Testis (tissue), 3 donors: ENCODE results near the gene FGF11. TPM values are rescaled to one million over a fixed set of nuclear protein-coding genes. Genes with fewer than 3 reads are reported as not detected.

Source experiments
- DNase-seq: peaks from one replicate; pipeline ENCODE4 v3.0.0-alpha.2; 2019
- H3K27ac ChIP-seq, 2 donors: fragments of 200-600 bp; sonication (generic); one replicate each; pipeline ENCODE4 v1.5.1; 2019
- H3K27me3 ChIP-seq: fragments of 200-600 bp; sonication (generic); one replicate; pipeline ENCODE4 v1.5.1; 2019
- H3K36me3 ChIP-seq: fragments of 200-600 bp; sonication (generic); one replicate; pipeline ENCODE4 v1.5.1; 2017; ENCODE audit warnings: low read depth; ENCODE audit errors: missing control alignments
- H3K4me1 ChIP-seq: fragments of 200-600 bp; sonication (generic); one replicate; pipeline ENCODE4 v1.5.1; 2019
- H3K4me3 ChIP-seq, 2 donors: fragments of 200-600 bp; sonication (generic); one replicate each; pipeline ENCODE4 v1.5.1; 2017 to 2019
- H3K9me3 ChIP-seq: fragments of 200-600 bp; sonication (generic); one replicate; pipeline ENCODE4 v1.5.1; 2017
- POLR2A ChIP-seq: fragments of 450-650 bp; IDR thresholded peaks from one replicate; pipeline ENCODE4 v1.6.1; 2017; ENCODE audit warnings: antibody characterized with exemption, mild to moderate bottlenecking, moderate library complexity
- WGBS, 2 donors: methylation state at CpG; one replicate each; pipeline ENCODE4 v1.1.5; 2018; 5-methylcytosine and 5-hydroxymethylcytosine counted together
- intact Hi-C: fragments of 100-400 bp; cut with DNase I; formaldehyde crosslinking; loops from one replicate; pipeline ENCODE4 v1.15.1; 2023; ENCODE audit warnings: low total_unique reads
- polyA plus RNA-seq: library from polyadenylated mRNA; stranded (reverse); fragments of 350-450 nt; fragmentation: Illumina TruSeq; extraction: RNeasy Lipid Tissue Mini Kit (QIAGEN cat#74804); gene quantifications from one replicate; pipeline ENCODE4 v1.2.3, GENCODE V29; 2014; ENCODE audit warnings: low read depth, low replicate concordance; ENCODE audit not compliant: insufficient read depth
- total RNA-seq, 2 donors: library from RNA; depleted of rRNA; stranded (reverse); fragments of >200 nt; gene quantifications; one replicate each; pipeline ENCODE4 v1.2.3, GENCODE V29; 2016
- TF ChIP-seq, protein P1 (sequence below), 3 experiments: fragments of 450-650 bp in 2 of 3; fragments of 200-600 bp in 1 of 3; sonication (generic) in 1 of 3; IDR thresholded peaks; one replicate each; pipeline ENCODE4 v1.5.1; 2016 to 2019; ENCODE audit warnings: antibody characterized with exemption in 3 of 3, mild to moderate bottlenecking in 2 of 3, moderate library complexity in 1 of 3

The FGF11 gene
- total and polyA plus RNA-seq, 3 donors from 2014 or later: 3.2 to 4.6 (median 4.2) TPM

GRCh38 chr17:7425316-7425715, 14.0 kb upstream of the FGF11 start, which contains the start of gene SPEM2:
SPEM2 (plus strand) TSS chr17:7425616; CDS start chr17:7425689, 73 bp downstream.
- WGBS, 2 donors: 84 to 91% methylated on average over 7 of the region's 7 CpGs
- DNase-seq: no peak
- Histone ChIP-seq H3K9me3 (no peaks in the 10 kb centered on the region), H3K4me3 (no peak within 1 kb of the TSS), H3K36me3 (no peaks in the 10 kb centered on the region), H3K27ac (no peak within 1 kb of the TSS), H3K27me3 (no peaks in the 10 kb centered on the region), H3K4me1 (no peaks in the 10 kb centered on the region)
- TF ChIP-seq, protein P1, sequence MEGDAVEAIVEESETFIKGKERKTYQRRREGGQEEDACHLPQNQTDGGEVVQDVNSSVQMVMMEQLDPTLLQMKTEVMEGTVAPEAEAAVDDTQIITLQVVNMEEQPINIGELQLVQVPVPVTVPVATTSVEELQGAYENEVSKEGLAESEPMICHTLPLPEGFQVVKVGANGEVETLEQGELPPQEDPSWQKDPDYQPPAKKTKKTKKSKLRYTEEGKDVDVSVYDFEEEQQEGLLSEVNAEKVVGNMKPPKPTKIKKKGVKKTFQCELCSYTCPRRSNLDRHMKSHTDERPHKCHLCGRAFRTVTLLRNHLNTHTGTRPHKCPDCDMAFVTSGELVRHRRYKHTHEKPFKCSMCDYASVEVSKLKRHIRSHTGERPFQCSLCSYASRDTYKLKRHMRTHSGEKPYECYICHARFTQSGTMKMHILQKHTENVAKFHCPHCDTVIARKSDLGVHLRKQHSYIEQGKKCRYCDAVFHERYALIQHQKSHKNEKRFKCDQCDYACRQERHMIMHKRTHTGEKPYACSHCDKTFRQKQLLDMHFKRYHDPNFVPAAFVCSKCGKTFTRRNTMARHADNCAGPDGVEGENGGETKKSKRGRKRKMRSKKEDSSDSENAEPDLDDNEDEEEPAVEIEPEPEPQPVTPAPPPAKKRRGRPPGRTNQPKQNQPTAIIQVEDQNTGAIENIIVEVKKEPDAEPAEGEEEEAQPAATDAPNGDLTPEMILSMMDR (IDR thresholded peaks at IDR 0.05): no peak
- no peak for TF ChIP-seq POLR2A
- intact Hi-C loops: no loop called here

- TF ChIP-seq, protein P1 (IDR thresholded peaks at IDR 0.05): no peak
- TF ChIP-seq POLR2A: no peak
- DNase-seq: no peak
- intact Hi-C loops: no loop called here
- H3K4me1 ChIP-seq: no peaks in the 10 kb centered on the region
- H3K27me3 ChIP-seq: no peaks in the 10 kb centered on the region
- 89 to 92% methylated on average over 5 to 8 of the region's 8 CpGs for WGBS, 2 donors
- H3K4me3 ChIP-seq: no peak overlapping the region
- H3K36me3 ChIP-seq: no peaks in the 10 kb centered on the region
- H3K9me3 ChIP-seq: no peaks in the 10 kb centered on the region
- H3K27ac ChIP-seq: no peak overlapping the region
Observed at GRCh38 chr17:7425756-7426155, 13.6 kb upstream of the FGF11 start.

DNA sequence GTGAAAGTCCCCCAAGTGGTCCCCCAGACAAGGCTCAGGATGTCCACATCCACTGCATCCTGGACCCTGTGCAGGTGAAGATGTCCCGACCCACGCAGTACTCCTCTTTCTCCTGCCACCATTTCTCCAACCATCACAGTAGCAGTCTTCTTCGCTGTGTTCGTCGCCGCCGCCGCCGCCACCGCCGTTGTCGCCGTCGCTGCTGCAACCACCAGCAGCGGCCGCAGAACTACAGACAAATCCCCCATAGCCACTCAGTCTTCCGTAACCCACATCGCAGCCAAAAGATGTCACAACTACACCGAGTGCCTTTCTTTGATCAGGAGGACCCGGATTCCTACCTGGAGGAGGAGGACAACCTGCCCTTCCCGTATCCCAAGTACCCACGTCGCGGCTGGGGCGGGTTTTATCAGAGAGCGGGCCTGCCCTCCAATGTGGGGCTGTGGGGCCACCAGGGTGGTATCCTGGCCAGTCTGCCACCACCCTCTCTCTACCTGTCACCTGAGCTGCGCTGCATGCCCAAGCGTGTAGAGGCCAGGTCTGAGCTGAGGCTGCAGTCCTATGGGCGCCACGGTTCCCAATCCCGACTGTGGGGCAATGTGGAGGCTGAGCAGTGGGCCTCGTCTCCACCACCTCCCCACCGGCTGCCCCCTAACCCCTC, 13.0 kb upstream of the FGF11 start:
- 93 to 94% methylated on average over 28 to 33 of the region's 33 CpGs for WGBS, 2 donors

GRCh38 chr17:7426896-7427489, 12.3 kb upstream of the FGF11 start:
- intact Hi-C loops: no loop called here
- WGBS, 2 donors: 95 to 97% methylated on average over 18 to 29 of the region's 29 CpGs
- Histone ChIP-seq H3K36me3 (no peaks in the 10 kb centered on the region), H3K4me1 (no peaks in the 10 kb centered on the region), H3K27ac (no peak overlapping the region), H3K4me3 (no peak overlapping the region), H3K9me3 (no peaks in the 10 kb centered on the region), H3K27me3 (no peaks in the 10 kb centered on the region)
- TF ChIP-seq, protein P1 (IDR thresholded peaks at IDR 0.05): no peak
- TF ChIP-seq POLR2A: no peak
- DNase-seq: no peak

More for the DNA sequence above, 13.0 kb upstream of the FGF11 start:
- DNase-seq: no peak
- intact Hi-C loops: no loop called here
- no peak overlapping the region for H3K4me3 ChIP-seq
- no peak for TF ChIP-seq POLR2A
- TF ChIP-seq, protein P1 (IDR thresholded peaks at IDR 0.05): no peak
- no peaks in the 10 kb centered on the region for H3K27me3 ChIP-seq
- no peak overlapping the region for H3K27ac ChIP-seq
- no peaks in the 10 kb centered on the region for H3K36me3 ChIP-seq
- no peaks in the 10 kb centered on the region for H3K4me1 ChIP-seq
- H3K9me3 ChIP-seq: no peaks in the 10 kb centered on the region

- no peak for DNase-seq
- no peak for TF ChIP-seq POLR2A
- TF ChIP-seq, protein P1 (IDR thresholded peaks at IDR 0.05): no peak
- WGBS, 2 donors: 88 to 94% methylated on average over 7 of the region's 7 CpGs
- H3K36me3 ChIP-seq: no peaks in the 10 kb centered on the region
- no peaks in the 10 kb centered on the region for H3K4me1 ChIP-seq
- intact Hi-C loops: no loop called here
- H3K4me3 ChIP-seq: no peak overlapping the region
- H3K9me3 ChIP-seq: no peaks in the 10 kb centered on the region
- H3K27me3 ChIP-seq: no peaks in the 10 kb centered on the region
- no peak overlapping the region for H3K27ac ChIP-seq
Observed at GRCh38 chr17:7427549-7427948, 11.8 kb upstream of the FGF11 start.
